ENCODE results near the gene RPS3.
"Not testable (repeated sequence)": the region's sequence is repeated elsewhere in the genome, so short reads cannot be mapped to it uniquely, and the experiment has no call there.

Gene RPS3

GRCh38 chr11:75380245-75380644 lies 19.1 kb upstream of the RPS3 start:
- no peak for DNase-seq (ENCODE audit: low read depth)

GRCh38 chr11:75380716-75381420 lies 18.4 kb upstream of the RPS3 start:
- no peak for DNase-seq (ENCODE audit: low read depth)

GRCh38 chr11:75383246-75383645 lies 16.1 kb upstream of the RPS3 start:
- DNase-seq (ENCODE audit: low read depth): peak; percentile 19

- DNase-seq (ENCODE audit: low read depth): peak; percentile 58
These were observed 14.8 kb upstream of the RPS3 start for GRCh38 chr11:75384438-75385080.

GRCh38 chr11:75386942-75387630 lies 12.2 kb upstream of the RPS3 start:
- no peak for DNase-seq (ENCODE audit: low read depth)

- DNase-seq (ENCODE audit: low read depth): no peak
These were observed 11.5 kb upstream of the RPS3 start for GRCh38 chr11:75387736-75388294.

- DNase-seq (ENCODE audit: low read depth): peak; percentile 18
These were observed 10.7 kb upstream of the RPS3 start for GRCh38 chr11:75388386-75389275.

- no peak for DNase-seq (ENCODE audit: low read depth)
These were observed 10.1 kb upstream of the RPS3 start for GRCh38 chr11:75389276-75389605.

GRCh38 chr11:75389925-75390324 lies 9.4 kb upstream of the RPS3 start:
- DNase-seq (ENCODE audit: low read depth): no peak

- no peak for DNase-seq (ENCODE audit: low read depth)
These were observed 5.1 kb upstream of the RPS3 start for GRCh38 chr11:75394085-75394840.

- DNase-seq (ENCODE audit: low read depth): no peak
These were observed 412 bp upstream of the RPS3 start for GRCh38 chr11:75398906-75399305.

GRCh38 chr11:75400146-75400865 lies 988 bp downstream of the RPS3 start:
- DNase-seq (ENCODE audit: low read depth): no peak

- DNase-seq (ENCODE audit: low read depth): no peak
These were observed 2.9 kb downstream of the RPS3 start for GRCh38 chr11:75402002-75402773.

- DNase-seq (ENCODE audit: low read depth): no peak
These were observed 3.7 kb downstream of the RPS3 start for GRCh38 chr11:75403037-75403436.

- no peak for DNase-seq (ENCODE audit: low read depth)
These were observed 4.8 kb downstream of the RPS3 start for GRCh38 chr11:75403983-75404658.

- DNase-seq (ENCODE audit: low read depth): no peak
These were observed 7.0 kb downstream of the RPS3 start for GRCh38 chr11:75406338-75406777.

- no peak for DNase-seq (ENCODE audit: low read depth)
These were observed 9.6 kb downstream of the RPS3 start for GRCh38 chr11:75408957-75409219.

GRCh38 chr11:75409971-75410370 lies 10.7 kb downstream of the RPS3 start:
- DNase-seq (ENCODE audit: low read depth): not testable (repeated sequence)

- DNase-seq (ENCODE audit: low read depth): not testable (repeated sequence)
These were observed 13.8 kb downstream of the RPS3 start for GRCh38 chr11:75413146-75413545.

Data from stimulated activated CD8-positive, alpha-beta memory T cell treated with anti-CD3 and anti-CD28 coated beads, Interleukin-12 subunit alpha, Interleukin-12 subunit beta, amount 100 ng/mL, for 4 hours (primary cell).